GM12801 (cell line): ENCODE data around the gene ATP10D.

ENCODE experiments used
- CTCF ChIP-seq: IDR thresholded peaks from one replicate; pipeline ENCODE4 v1.5.1; 2011; ENCODE audit warnings: control low read depth; ENCODE audit not compliant: insufficient read length; ENCODE audit errors: extremely low read depth

The ATP10D gene

GRCh38 chr4:47538825-47539154 is 53.7 kb downstream of the ATP10D start:
- TF ChIP-seq CTCF = no peak

GRCh38 chr4:47543331-47543730 is 58.3 kb downstream of the ATP10D start:
- no peak for TF ChIP-seq CTCF

- no peak for TF ChIP-seq CTCF
Measured at GRCh38 chr4:47550899-47551548, 65.9 kb downstream of the ATP10D start.

- TF ChIP-seq CTCF = no peak
Measured at GRCh38 chr4:47551682-47552081, 66.6 kb downstream of the ATP10D start.

- TF ChIP-seq CTCF = no peak
Measured at GRCh38 chr4:47553329-47554125, 68.5 kb downstream of the ATP10D start.

- TF ChIP-seq CTCF = no peak
Measured at GRCh38 chr4:47557255-47557654, 72.2 kb downstream of the ATP10D start.

GRCh38 chr4:47560682-47561081 is 75.6 kb downstream of the ATP10D start:
- no peak for TF ChIP-seq CTCF
